Prostate gland (tissue), 2 donors: ENCODE results near the gene HTR1D. TPM values are rescaled to one million over a fixed set of nuclear protein-coding genes. Genes with fewer than 3 reads are reported as not detected.
"Not testable (repeated sequence)": the region's sequence is repeated elsewhere in the genome, so short reads cannot be mapped to it uniquely, and the experiment has no call there.

Experiments
- DNase-seq: peaks from one replicate; pipeline ENCODE4 v3.0.0-alpha.2; 2019; ENCODE audit warnings: low spot score
- H3K27ac ChIP-seq, 2 donors: fragments of 200-600 bp; sonication (generic); 2 replicates each; pipeline ENCODE4 v1.5.1; 2017 to 2019
- H3K27me3 ChIP-seq: fragments of 200-600 bp; sonication (generic); replicated peaks from 2 replicates; pipeline ENCODE4 v1.5.1; 2019; ENCODE audit not compliant: insufficient read depth
- H3K36me3 ChIP-seq, 2 donors: fragments of 200-600 bp; sonication (generic); 1 replicate in 1 of 2; 2 replicates in 1 of 2; pipeline versions ENCODE4 v1.5.1 to v1.8.1; 2017 to 2019
- H3K4me1 ChIP-seq: fragments of 200-600 bp; sonication (generic); replicated peaks from 2 replicates; pipeline ENCODE4 v1.5.1; 2019
- H3K4me3 ChIP-seq, 2 donors: fragments of 200-600 bp; sonication (generic); 2 replicates each; pipeline ENCODE4 v1.5.1; 2017 to 2019
- H3K9me3 ChIP-seq: fragments of 200-600 bp; sonication (generic); 2 replicates; pipeline ENCODE4 v1.5.1; 2017
- POLR2A ChIP-seq: fragments of 450-650 bp; IDR thresholded peaks from one replicate; pipeline ENCODE4 v1.6.1; 2016; ENCODE audit warnings: antibody characterized with exemption, mild to moderate bottlenecking
- POLR2AphosphoS5 ChIP-seq: sonication (generic); formaldehyde crosslinking; IDR thresholded peaks from one replicate; pipeline ENCODE4 v1.6.1; 2017; ENCODE audit warnings: antibody characterized with exemption
- WGBS: methylation state at CpG from one replicate; pipeline ENCODE4 v1.1.5; 2018; 5-methylcytosine and 5-hydroxymethylcytosine counted together
- intact Hi-C: fragments of 100-400 bp; cut with DNase I; formaldehyde crosslinking; loops from one replicate; pipeline ENCODE4 v1.14.2; 2022
- total RNA-seq, 2 donors: library from RNA; depleted of rRNA; stranded (reverse); fragments of >200 nt; gene quantifications; one replicate each; pipeline ENCODE4 v1.1.0, GENCODE V29; 2016
- TF ChIP-seq, protein P1 (sequence below), 4 experiments: fragments of 200-600 bp in 2 of 4; fragments of 450-650 bp in 2 of 4; sonication (generic) in 2 of 4; IDR thresholded peaks; 1 replicate in 3 of 4; 2 replicates in 1 of 4; pipeline ENCODE4 v1.5.1; 2016 to 2019; ENCODE audit warnings: antibody characterized with exemption in 4 of 4, mild to moderate bottlenecking in 2 of 4, moderate library complexity in 2 of 4

The HTR1D gene
- total RNA-seq, 2 donors from 2014 or later = 0.09 to 0.28 TPM

DNA sequence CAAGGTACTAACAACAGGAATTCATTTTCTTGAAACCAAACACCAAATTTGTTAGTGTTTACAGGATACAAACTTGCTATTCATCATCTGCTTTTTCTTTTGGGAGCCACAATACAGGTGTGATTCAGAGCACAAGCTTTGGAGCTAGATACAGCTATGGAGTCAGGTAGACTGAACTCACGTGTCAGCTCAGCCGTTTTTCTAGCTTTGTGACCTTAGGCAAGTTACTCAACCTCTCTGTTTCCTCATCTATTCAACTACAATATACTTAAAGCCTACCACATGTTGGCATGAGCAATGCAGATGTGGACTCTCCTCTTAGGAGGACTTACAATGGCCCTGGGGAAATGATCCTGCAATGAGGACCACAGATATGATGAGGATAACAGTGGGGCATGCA, 6.3 kb downstream of the HTR1D start:
- Histone ChIP-seq H3K4me3 (no peak overlapping the region), H3K9me3 (no peaks in the 10 kb centered on the region), H3K4me1 (no peaks in the 10 kb centered on the region), H3K36me3 (no peaks in the 10 kb centered on the region), H3K27ac (no peak overlapping the region), H3K27me3 (peaks cover 3% of the 10 kb centered on the region)
- TF ChIP-seq, protein P1, sequence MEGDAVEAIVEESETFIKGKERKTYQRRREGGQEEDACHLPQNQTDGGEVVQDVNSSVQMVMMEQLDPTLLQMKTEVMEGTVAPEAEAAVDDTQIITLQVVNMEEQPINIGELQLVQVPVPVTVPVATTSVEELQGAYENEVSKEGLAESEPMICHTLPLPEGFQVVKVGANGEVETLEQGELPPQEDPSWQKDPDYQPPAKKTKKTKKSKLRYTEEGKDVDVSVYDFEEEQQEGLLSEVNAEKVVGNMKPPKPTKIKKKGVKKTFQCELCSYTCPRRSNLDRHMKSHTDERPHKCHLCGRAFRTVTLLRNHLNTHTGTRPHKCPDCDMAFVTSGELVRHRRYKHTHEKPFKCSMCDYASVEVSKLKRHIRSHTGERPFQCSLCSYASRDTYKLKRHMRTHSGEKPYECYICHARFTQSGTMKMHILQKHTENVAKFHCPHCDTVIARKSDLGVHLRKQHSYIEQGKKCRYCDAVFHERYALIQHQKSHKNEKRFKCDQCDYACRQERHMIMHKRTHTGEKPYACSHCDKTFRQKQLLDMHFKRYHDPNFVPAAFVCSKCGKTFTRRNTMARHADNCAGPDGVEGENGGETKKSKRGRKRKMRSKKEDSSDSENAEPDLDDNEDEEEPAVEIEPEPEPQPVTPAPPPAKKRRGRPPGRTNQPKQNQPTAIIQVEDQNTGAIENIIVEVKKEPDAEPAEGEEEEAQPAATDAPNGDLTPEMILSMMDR (IDR thresholded peaks at IDR 0.05) = no peak
- no peak for TF ChIP-seq POLR2AphosphoS5
- TF ChIP-seq POLR2A = no peak
- intact Hi-C loops = no loop called here
- WGBS = 88% methylated on average over 2 of the region's 2 CpGs
- no peak for DNase-seq

DNA sequence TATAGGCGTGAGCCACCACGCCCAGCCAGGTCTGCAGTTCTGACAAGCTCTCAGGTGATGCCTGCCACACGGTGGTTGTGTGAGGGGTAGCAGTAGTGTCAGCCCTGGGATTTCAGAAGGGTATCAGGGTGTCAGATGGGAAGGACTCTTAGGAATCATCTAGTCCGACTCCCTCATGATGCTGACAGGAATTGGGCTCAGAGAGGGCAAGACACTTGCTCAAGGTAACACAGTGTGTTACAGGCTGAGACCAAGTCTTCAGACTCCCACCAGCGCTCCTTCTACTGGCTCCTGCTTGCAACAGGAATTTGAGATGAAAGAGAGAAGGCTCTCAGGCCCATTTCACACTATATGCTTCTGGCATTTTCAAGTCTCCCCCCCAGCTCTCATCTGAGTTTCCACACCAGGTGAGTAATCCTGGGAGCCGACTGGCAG, 6.9 kb downstream of the HTR1D start:
- Histone ChIP-seq H3K4me1 (no peaks in the 10 kb centered on the region), H3K36me3 (no peaks in the 10 kb centered on the region), H3K9me3 (no peaks in the 10 kb centered on the region), H3K4me3 (no peak overlapping the region), H3K27me3 (peaks cover 3% of the 10 kb centered on the region), H3K27ac (no peak overlapping the region)
- intact Hi-C loops = no loop called here
- no peak for DNase-seq
- TF ChIP-seq, protein P1 (IDR thresholded peaks at IDR 0.05) = no peak
- no peak for TF ChIP-seq POLR2A
- no peak for TF ChIP-seq POLR2AphosphoS5
- WGBS = 34% methylated on average over 6 of the region's 6 CpGs

GRCh38 chr1:23209770-23210169, 7.5 kb downstream of the HTR1D start:
- WGBS = 86% methylated on average over 4 of the region's 4 CpGs

GRCh38 chr1:23208527-23208926, 8.8 kb downstream of the HTR1D start:
- Histone ChIP-seq H3K27me3 (no peaks in the 10 kb centered on the region), H3K27ac (no peak overlapping the region), H3K4me3 (no peak overlapping the region), H3K9me3 (no peaks in the 10 kb centered on the region), H3K4me1 (no peaks in the 10 kb centered on the region), H3K36me3 (no peaks in the 10 kb centered on the region)
- 86% methylated on average over 2 of the region's 2 CpGs for WGBS
- TF ChIP-seq POLR2AphosphoS5 (no peak), POLR2A (no peak)
- TF ChIP-seq, protein P1 (IDR thresholded peaks at IDR 0.05) = no peak
- DNase-seq = no peak
- intact Hi-C loops = no loop called here

More at GRCh38 chr1:23209770-23210169, 7.5 kb downstream of the HTR1D start:
- peaks cover 3% of the 10 kb centered on the region for H3K27me3 ChIP-seq
- H3K4me1 ChIP-seq = no peaks in the 10 kb centered on the region
- TF ChIP-seq POLR2A (no peak), POLR2AphosphoS5 (no peak)
- TF ChIP-seq, protein P1 (IDR thresholded peaks at IDR 0.05) = no peak
- no peak for DNase-seq
- no peaks in the 10 kb centered on the region for H3K9me3 ChIP-seq
- intact Hi-C loops = no loop called here
- no peak overlapping the region for H3K27ac ChIP-seq
- no peaks in the 10 kb centered on the region for H3K36me3 ChIP-seq
- no peak overlapping the region for H3K4me3 ChIP-seq

DNA sequence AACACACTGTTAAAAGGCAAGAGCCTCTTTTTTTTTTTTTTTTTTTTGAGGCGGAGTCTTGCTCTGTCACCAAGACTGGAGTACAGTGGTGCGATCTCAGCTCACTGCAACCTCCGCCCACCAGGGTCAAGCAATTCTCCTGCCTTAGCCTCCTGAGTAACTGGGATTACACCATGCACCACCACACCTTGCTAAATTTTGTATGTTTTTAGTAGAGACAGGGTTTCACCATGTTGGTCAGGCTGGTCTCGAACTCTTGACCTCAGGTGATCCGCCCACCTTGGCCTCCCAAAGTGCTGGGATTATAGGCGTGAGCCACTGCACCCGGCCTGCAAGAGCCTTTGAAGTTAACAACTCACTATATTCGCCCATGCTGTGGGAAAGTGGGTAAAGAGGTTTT, 9.6 kb downstream of the HTR1D start:
- DNase-seq, H3K36me3 ChIP-seq, H3K9me3 ChIP-seq, H3K4me1 ChIP-seq, H3K27ac ChIP-seq, H3K27me3 ChIP-seq, H3K4me3 ChIP-seq, intact Hi-C loops: not testable (repeated sequence)
- 93% methylated on average over 8 of the region's 8 CpGs for WGBS
